ENCODE measurements around the gene TPRX1. TPM values are rescaled to one million over a fixed set of nuclear protein-coding genes. Genes with fewer than 3 reads are reported as not detected.

The TPRX1 gene
- total and polyA plus RNA-seq, 2 donors (not counting 1 experiment from before 2014, with no cell fraction given), result not detected

- no peak overlapping the region for H3K4me3 ChIP-seq (ENCODE audit: control extremely low read depth in 1 of 5, extremely low read depth in 1 of 5, insufficient read depth in 1 of 5, low read depth in 2 of 5, low read length in 4 of 5)
- H3K9ac ChIP-seq (ENCODE audit: low read length), result no peak overlapping the region
- no peaks in the 10 kb centered on the region for H3K36me3 ChIP-seq (replicated peaks in 1 of 2; ENCODE audit: control extremely low read depth in 1 of 2, control insufficient read depth in 1 of 2, extremely low read depth in 1 of 2, insufficient read depth in 2 of 2, low read length in 1 of 2)
- ChIA-PET CTCF (no interaction called here), POLR2A (no interaction called here)
- H3K4me1 ChIP-seq (ENCODE audit: control insufficient read depth in 2 of 2, insufficient read depth in 2 of 2, low read length in 2 of 2), result no peaks in the 10 kb centered on the region
- no peaks in the 10 kb centered on the region for H3K79me2 ChIP-seq (ENCODE audit: control insufficient read depth, insufficient read depth, low read length)
- no peak overlapping the region for H2AFZ ChIP-seq (ENCODE audit: insufficient read depth, low read depth, low read length, poor library complexity, severe bottlenecking)
- H3K9me3 ChIP-seq (ENCODE audit: control extremely low read depth in 1 of 3, control insufficient read depth in 2 of 3, insufficient read depth in 1 of 3, low read length in 2 of 3), result peaks cover 0 to 4% (median 0%) of the 10 kb centered on the region in 3 donors
- no peaks in the 10 kb centered on the region for H4K20me1 ChIP-seq (ENCODE audit: control insufficient read depth, insufficient read depth, low read length, poor library complexity, severe bottlenecking)
- H3K4me2 ChIP-seq (replicated peaks; ENCODE audit: low read depth, low read length, poor library complexity, severe bottlenecking), result no peak overlapping the region
- TF ChIP-seq, protein P1, sequence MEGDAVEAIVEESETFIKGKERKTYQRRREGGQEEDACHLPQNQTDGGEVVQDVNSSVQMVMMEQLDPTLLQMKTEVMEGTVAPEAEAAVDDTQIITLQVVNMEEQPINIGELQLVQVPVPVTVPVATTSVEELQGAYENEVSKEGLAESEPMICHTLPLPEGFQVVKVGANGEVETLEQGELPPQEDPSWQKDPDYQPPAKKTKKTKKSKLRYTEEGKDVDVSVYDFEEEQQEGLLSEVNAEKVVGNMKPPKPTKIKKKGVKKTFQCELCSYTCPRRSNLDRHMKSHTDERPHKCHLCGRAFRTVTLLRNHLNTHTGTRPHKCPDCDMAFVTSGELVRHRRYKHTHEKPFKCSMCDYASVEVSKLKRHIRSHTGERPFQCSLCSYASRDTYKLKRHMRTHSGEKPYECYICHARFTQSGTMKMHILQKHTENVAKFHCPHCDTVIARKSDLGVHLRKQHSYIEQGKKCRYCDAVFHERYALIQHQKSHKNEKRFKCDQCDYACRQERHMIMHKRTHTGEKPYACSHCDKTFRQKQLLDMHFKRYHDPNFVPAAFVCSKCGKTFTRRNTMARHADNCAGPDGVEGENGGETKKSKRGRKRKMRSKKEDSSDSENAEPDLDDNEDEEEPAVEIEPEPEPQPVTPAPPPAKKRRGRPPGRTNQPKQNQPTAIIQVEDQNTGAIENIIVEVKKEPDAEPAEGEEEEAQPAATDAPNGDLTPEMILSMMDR (IDR thresholded peaks at IDR 0.05), result no peak
- no peak for TF ChIP-seq EZH2 (IDR thresholded peaks at IDR 0.05; ENCODE audit: borderline replicate concordance, insufficient read depth, low read depth, low read length, poor library complexity, severe bottlenecking)
- no peak overlapping the region for H3K4me3 Mint-ChIP-seq
- ATAC-seq (ENCODE audit: low read depth) (no peak), DNase-seq (no peak)
- no peaks in the 10 kb centered on the region for H3K4me1 Mint-ChIP-seq
- H3K27ac ChIP-seq (ENCODE audit: low read length in 2 of 2), result no peak overlapping the region
- H3K27me3 Mint-ChIP-seq, result no peaks in the 10 kb centered on the region
- no peaks in the 10 kb centered on the region for H3K9me3 Mint-ChIP-seq (ENCODE audit: insufficient read depth)
- no CpG with 5 or more reads among the region's 4 CpGs for WGBS (ENCODE audit: insufficient coverage)
- H3K27me3 ChIP-seq (replicated peaks in 1 of 4; ENCODE audit: control extremely low read depth in 1 of 4, control insufficient read depth in 3 of 4, insufficient read depth in 4 of 4, low read length in 3 of 4), result no peaks in the 10 kb centered on the region
- H3K27ac Mint-ChIP-seq, result no peak overlapping the region
- intact Hi-C loops (cut with micrococcal nuclease), result no loop called here
Measured at GRCh38 chr19:47832723-47833122, 28.4 kb upstream of the TPRX1 start.

GRCh38 chr19:47826800-47827199, 22.4 kb upstream of the TPRX1 start:
- ChIA-PET POLR2A (no interaction called here), CTCF (no interaction called here)
- H3K4me1 ChIP-seq (ENCODE audit: control insufficient read depth in 2 of 2, insufficient read depth in 2 of 2, low read length in 2 of 2), result no peaks in the 10 kb centered on the region
- Mint-ChIP-seq H3K4me1 (no peaks in the 10 kb centered on the region), H3K27ac (no peak overlapping the region), H3K4me3 (no peak overlapping the region), H3K9me3 (ENCODE audit: insufficient read depth) (peaks cover 6% of the 10 kb centered on the region), H3K27me3 (peaks cover 7% of the 10 kb centered on the region)
- intact Hi-C loops (cut with micrococcal nuclease), result no loop called here
- no peaks in the 10 kb centered on the region for H3K79me2 ChIP-seq (ENCODE audit: control insufficient read depth, insufficient read depth, low read length)
- DNase-seq (no peak), ATAC-seq (ENCODE audit: low read depth) (no peak)
- no peak overlapping the region for H2AFZ ChIP-seq (ENCODE audit: insufficient read depth, low read depth, low read length, poor library complexity, severe bottlenecking)
- TF ChIP-seq, protein P1 (IDR thresholded peaks at IDR 0.05), result no peak
- no peak for TF ChIP-seq EZH2 (IDR thresholded peaks at IDR 0.05; ENCODE audit: borderline replicate concordance, insufficient read depth, low read depth, low read length, poor library complexity, severe bottlenecking)
- H4K20me1 ChIP-seq (ENCODE audit: control insufficient read depth, insufficient read depth, low read length, poor library complexity, severe bottlenecking), result no peaks in the 10 kb centered on the region
- no peak overlapping the region for H3K4me2 ChIP-seq (replicated peaks; ENCODE audit: low read depth, low read length, poor library complexity, severe bottlenecking)
- no peaks in the 10 kb centered on the region for H3K27me3 ChIP-seq (replicated peaks in 1 of 4; ENCODE audit: control extremely low read depth in 1 of 4, control insufficient read depth in 3 of 4, insufficient read depth in 4 of 4, low read length in 3 of 4)
- H3K36me3 ChIP-seq (replicated peaks in 1 of 2; ENCODE audit: control extremely low read depth in 1 of 2, control insufficient read depth in 1 of 2, extremely low read depth in 1 of 2, insufficient read depth in 2 of 2, low read length in 1 of 2), result no peaks in the 10 kb centered on the region
- peaks cover 0 to 4% (median 0%) of the 10 kb centered on the region in 3 donors for H3K9me3 ChIP-seq (ENCODE audit: control extremely low read depth in 1 of 3, control insufficient read depth in 2 of 3, insufficient read depth in 1 of 3, low read length in 2 of 3)
- no peak overlapping the region for H3K9ac ChIP-seq (ENCODE audit: low read length)
- WGBS (ENCODE audit: insufficient coverage), result 84% methylated on average over 6 of the region's 6 CpGs
- no peak overlapping the region for H3K27ac ChIP-seq (ENCODE audit: low read length in 2 of 2)
- H3K4me3 ChIP-seq (ENCODE audit: control extremely low read depth in 1 of 5, extremely low read depth in 1 of 5, insufficient read depth in 1 of 5, low read depth in 2 of 5, low read length in 4 of 5), result no peak overlapping the region

Data from B cell (primary cell).